GM23248 (cell line): Measurements from ENCODE around the gene RSPH10B2. TPM values are rescaled to one million over a fixed set of nuclear protein-coding genes. Genes with fewer than 3 reads are reported as not detected.
"Not testable (repeated sequence)": the region's sequence is repeated elsewhere in the genome, so short reads cannot be mapped to it uniquely, and the experiment has no call there.

Experiments
- DNase-seq: peaks from one replicate; pipeline ENCODE4 v3.0.0-alpha.2; 2015
- H2AFZ ChIP-seq: fragments of 200-600 bp; sonication (generic); 2 replicates; pipeline ENCODE4 v1.6.1; 2016; ENCODE audit warnings: antibody characterized with exemption
- H3F3A ChIP-seq: fragments of 200-600 bp; sonication (generic); 2 replicates; pipeline ENCODE4 v1.6.1; 2016; ENCODE audit warnings: mild to moderate bottlenecking, antibody characterized with exemption, mixed run types; ENCODE audit not compliant: insufficient read depth
- H3K27ac ChIP-seq: fragments of 200-600 bp; sonication (generic); 2 replicates; pipeline ENCODE4 v1.5.1; 2016; ENCODE audit warnings: mild to moderate bottlenecking
- H3K27me3 ChIP-seq: fragments of 200-600 bp; sonication (generic); replicated peaks from 2 replicates; pipeline ENCODE4 v1.6.1; 2016; ENCODE audit warnings: mild to moderate bottlenecking; ENCODE audit not compliant: insufficient read depth
- H3K36me3 ChIP-seq: fragments of 200-600 bp; sonication (generic); 2 replicates; pipeline ENCODE4 v1.6.1; 2016; ENCODE audit warnings: low read depth, mild to moderate bottlenecking
- H3K4me1 ChIP-seq: fragments of 200-600 bp; sonication (generic); 2 replicates; pipeline ENCODE4 v1.6.1; 2016; ENCODE audit warnings: mild to moderate bottlenecking; ENCODE audit not compliant: insufficient read depth
- H3K4me2 ChIP-seq: fragments of 200-600 bp; sonication (generic); one replicate; pipeline ENCODE4 v1.6.1; 2016; ENCODE audit warnings: mild to moderate bottlenecking; ENCODE audit not compliant: unreplicated experiment
- H3K4me3 ChIP-seq: fragments of 200-600 bp; sonication (generic); 2 replicates; pipeline ENCODE4 v1.5.1; 2016; ENCODE audit warnings: mild to moderate bottlenecking
- H3K79me2 ChIP-seq: fragments of 200-600 bp; sonication (generic); 2 replicates; pipeline ENCODE4 v1.6.1; 2016; ENCODE audit warnings: mild to moderate bottlenecking; ENCODE audit not compliant: insufficient read depth
- H3K9ac ChIP-seq: fragments of 200-600 bp; sonication (generic); 2 replicates; pipeline ENCODE4 v1.6.1; 2016; ENCODE audit warnings: mild to moderate bottlenecking
- H3K9me2 ChIP-seq: fragments of 200-600 bp; sonication (generic); 2 replicates; pipeline ENCODE4 v1.6.1; 2016; ENCODE audit warnings: mixed run types, mild to moderate bottlenecking, moderate library complexity; ENCODE audit not compliant: insufficient read depth
- H3K9me3 ChIP-seq: fragments of 200-600 bp; sonication (generic); one replicate; pipeline ENCODE4 v1.6.1; 2017; ENCODE audit warnings: low read depth
- H4K20me1 ChIP-seq: fragments of 200-600 bp; sonication (generic); 2 replicates; pipeline ENCODE4 v1.6.0; 2016; ENCODE audit not compliant: insufficient read depth
- EZH2 ChIP-seq: fragments of 200-600 bp; sonication (generic); IDR thresholded peaks from 2 replicates; pipeline ENCODE4 v1.6.1; 2018; ENCODE audit warnings: antibody characterized with exemption, mild to moderate bottlenecking; ENCODE audit not compliant: insufficient read depth, poor library complexity, severe bottlenecking
- EZH2phosphoT487 ChIP-seq: fragments of 200-600 bp; sonication (generic); IDR thresholded peaks from 2 replicates; pipeline ENCODE4 v1.6.1; 2018; ENCODE audit warnings: antibody characterized with exemption, moderate library complexity, mild to moderate bottlenecking, low read depth; ENCODE audit not compliant: insufficient read depth
- WGBS, 2 experiments: methylation state at CpG; one replicate each; pipeline ENCODE4 v1.1.6; 2015 to 2017; ENCODE audit warnings: low lambda C conversion rate in 2 of 2, low coverage in 1 of 2; ENCODE audit errors: missing lambda C conversion rate in 2 of 2; 5-methylcytosine and 5-hydroxymethylcytosine counted together
- in situ Hi-C: fragments of 300-500 bp; cut with MboI; formaldehyde crosslinking; loops from 2 replicates; pipeline ENCODE4 v1.15.0; 2020
- polyA plus RNA-seq: library from polyadenylated mRNA; unstranded; fragments of >200 nt; fragmentation: Nextera tagmentation; extraction: Ambion mirVana; gene quantifications from 2 replicates; pipeline ENCODE4 v1.2.1, GENCODE V29; 2016
- total RNA-seq: library from RNA; depleted of rRNA; stranded (reverse); fragments of >200 nt; shearing (Covaris generic); gene quantifications from 2 replicates; pipeline ENCODE4 v1.2.3, GENCODE V29; 2014

Gene RSPH10B2
- total and polyA plus RNA-seq, 2 experiments from 2014 or later = not detected

DNA sequence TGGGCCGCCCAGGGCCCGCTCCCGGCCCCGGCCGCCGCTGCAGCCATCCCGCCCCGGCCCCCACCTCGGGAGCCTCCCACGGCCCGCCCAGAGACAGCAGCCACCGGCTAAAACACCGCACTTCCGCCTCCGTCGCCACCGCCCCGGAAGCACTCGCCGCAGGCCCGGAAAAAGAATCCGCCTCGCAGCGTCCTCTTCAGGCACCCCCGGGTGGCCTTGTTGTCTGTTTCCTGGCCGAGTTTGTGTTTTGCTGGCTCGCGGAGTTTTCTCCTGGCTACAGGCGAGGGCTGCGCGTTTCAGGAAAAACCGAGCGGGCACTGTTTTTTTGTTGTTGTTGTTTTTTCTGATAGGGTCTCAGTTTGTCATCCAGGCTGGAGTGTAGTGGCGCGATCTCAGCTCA lies 72.2 kb downstream of the RSPH10B2 start, which contains the start of gene CCZ1B:
Gene CCZ1B, minus strand, starts transcription at position 125 of the 400 bp plus-strand sequence. Its CDS starts 78 bp downstream, at position 47.
- 0 to 1% methylated on average over 20 to 22 of the region's 35 CpGs for WGBS, 2 experiments
- peak; percentile 80 for DNase-seq
- H3K9me3 ChIP-seq, H3K4me1 ChIP-seq, H3F3A ChIP-seq, H4K20me1 ChIP-seq, H3K36me3 ChIP-seq, H3K9me2 ChIP-seq, H3K27me3 ChIP-seq, in situ Hi-C loops: not testable (repeated sequence)
- Histone ChIP-seq H3K4me3 (peak within 1 kb of the TSS; percentile 74), H3K9ac (peak within 1 kb of the TSS; percentile 71), H3K27ac (peak within 1 kb of the TSS; percentile 43), H3K4me2 (peak within 1 kb of the TSS; percentile 71), H2AFZ (peak within 1 kb of the TSS; percentile 93), H3K79me2 (peaks cover 22% of the 10 kb centered on the region)

DNA sequence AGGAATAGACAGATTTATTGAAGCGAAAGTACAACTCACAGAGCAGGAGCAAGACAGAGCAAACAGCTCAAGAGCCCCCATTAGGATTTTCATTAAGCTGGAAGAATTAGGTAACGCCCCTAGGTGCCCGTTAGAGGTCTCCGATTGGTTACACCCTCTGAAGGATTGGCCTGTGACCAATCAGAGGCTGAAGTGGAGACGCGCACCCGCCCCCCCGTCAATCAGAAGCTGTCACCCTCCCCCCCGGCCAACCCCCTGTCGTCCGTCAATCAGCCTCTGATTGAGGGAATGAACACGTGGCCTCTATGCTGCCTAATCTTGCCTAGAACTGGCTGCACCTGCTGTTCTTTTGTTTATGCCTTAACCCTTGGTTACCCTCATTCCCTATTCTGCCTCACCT lies 73.3 kb downstream of the RSPH10B2 start:
- H3K4me1 ChIP-seq, H3K9ac ChIP-seq, H3F3A ChIP-seq, H3K27me3 ChIP-seq, in situ Hi-C loops, H3K4me2 ChIP-seq, H3K4me3 ChIP-seq, H3K9me2 ChIP-seq, DNase-seq, H4K20me1 ChIP-seq, H3K27ac ChIP-seq, H3K36me3 ChIP-seq, H2AFZ ChIP-seq, H3K9me3 ChIP-seq: not testable (repeated sequence)
- peaks cover 22% of the 10 kb centered on the region for H3K79me2 ChIP-seq
- 71 to 82% methylated on average over 9 to 12 of the region's 12 CpGs for WGBS, 2 experiments

DNA sequence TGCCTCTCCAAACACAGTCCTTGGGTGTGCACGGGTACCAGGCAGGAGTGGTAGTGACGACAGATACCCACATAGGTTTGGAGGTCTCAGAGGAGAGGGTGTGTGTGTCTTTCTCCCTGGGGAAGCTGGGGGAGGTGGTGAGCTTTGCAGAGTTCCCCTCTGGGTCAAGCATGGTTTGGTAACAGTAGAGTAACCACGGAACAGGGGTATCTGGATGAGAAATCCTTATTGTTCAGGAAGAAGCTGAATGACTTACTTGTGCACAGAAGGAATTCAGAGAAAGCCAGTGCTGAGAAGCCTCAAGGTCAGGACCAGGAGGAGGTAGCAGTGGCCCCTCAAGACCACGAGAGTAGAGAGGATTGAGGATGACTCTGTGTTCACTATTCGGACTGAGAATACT lies 75.7 kb downstream of the RSPH10B2 start:
- H4K20me1 ChIP-seq, H3K27ac ChIP-seq, in situ Hi-C loops, DNase-seq, H3F3A ChIP-seq, H3K27me3 ChIP-seq, H3K9me3 ChIP-seq, H3K9me2 ChIP-seq, H3K36me3 ChIP-seq, H3K4me3 ChIP-seq, H3K79me2 ChIP-seq, H3K9ac ChIP-seq, H3K4me2 ChIP-seq, H2AFZ ChIP-seq, H3K4me1 ChIP-seq: not testable (repeated sequence)
- 56 to 60% methylated on average over 5 of the region's 5 CpGs for WGBS, 2 experiments

DNA sequence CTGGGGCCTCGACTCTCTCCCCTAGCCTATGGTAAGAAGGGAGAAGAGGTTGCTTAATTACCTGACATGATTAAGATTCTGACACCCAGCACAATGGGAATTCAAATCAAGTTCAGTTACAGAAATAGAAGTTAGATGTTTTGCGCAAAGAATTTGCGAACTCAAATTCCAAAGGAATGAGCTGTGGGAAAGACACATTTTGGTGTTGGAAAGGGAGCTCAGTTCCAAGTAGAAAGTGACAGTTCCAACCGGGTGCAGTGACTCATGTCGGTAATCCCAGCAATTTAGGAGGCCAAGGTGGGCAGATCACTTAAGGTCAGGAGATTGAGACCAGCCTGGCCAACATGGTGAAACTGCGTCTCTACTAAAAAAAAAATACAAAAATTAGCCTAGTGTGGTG lies 76.1 kb downstream of the RSPH10B2 start:
- H3K79me2 ChIP-seq, H3F3A ChIP-seq, H3K9me2 ChIP-seq, H3K4me3 ChIP-seq, H4K20me1 ChIP-seq, H3K27me3 ChIP-seq, H3K36me3 ChIP-seq, H3K9ac ChIP-seq, H3K27ac ChIP-seq, H3K9me3 ChIP-seq, H2AFZ ChIP-seq, in situ Hi-C loops, H3K4me2 ChIP-seq, H3K4me1 ChIP-seq, DNase-seq: not testable (repeated sequence)
- 71 to 75% methylated on average over 6 of the region's 6 CpGs for WGBS, 2 experiments

GRCh38 chr7:6831018-6831725 lies 77.3 kb downstream of the RSPH10B2 start:
- peaks cover 4% of the 10 kb centered on the region; the same call in 1 of the 2 replicates for H3K27me3 ChIP-seq
- no peaks in the 10 kb centered on the region for H3F3A ChIP-seq
- no peaks in the 10 kb centered on the region for H4K20me1 ChIP-seq
- H3K9me2 ChIP-seq = no peaks in the 10 kb centered on the region
- WGBS, 2 experiments = 64 to 66% methylated on average over 7 of the region's 7 CpGs
- no peak overlapping the region for H3K4me2 ChIP-seq
- H3K4me1 ChIP-seq = no peaks in the 10 kb centered on the region
- DNase-seq = no peak
- no peaks in the 10 kb centered on the region for H3K36me3 ChIP-seq
- H3K9ac ChIP-seq = no peak overlapping the region
- no peaks in the 10 kb centered on the region for H3K79me2 ChIP-seq
- no peak overlapping the region for H3K4me3 ChIP-seq
- no peak for TF ChIP-seq EZH2phosphoT487
- TF ChIP-seq EZH2 = no peak
- no peak overlapping the region for H3K27ac ChIP-seq
- H2AFZ ChIP-seq = no peak overlapping the region
- H3K9me3 ChIP-seq = no peaks in the 10 kb centered on the region
- in situ Hi-C loops = no loop called here
